Nephron (organoid): ENCODE data around the gene NHLH2.

Experiments
- H3K27ac Mint-ChIP-seq, 3 experiments: 2 replicates each; pipeline ENCODE4 v1.8.0; 2020; ENCODE audit warnings: mixed read lengths in 3 of 3, mild to moderate bottlenecking in 2 of 3, moderate library complexity in 1 of 3
- H3K27me3 Mint-ChIP-seq: 2 replicates; pipeline ENCODE4 v1.8.0; 2021; ENCODE audit warnings: low read depth, mild to moderate bottlenecking, moderate library complexity, mixed read lengths
- H3K36me3 Mint-ChIP-seq: 2 replicates; pipeline ENCODE4 v1.8.0; 2020; ENCODE audit warnings: low read depth, mixed read lengths
- H3K4me1 Mint-ChIP-seq: 2 replicates; pipeline ENCODE4 v1.8.0; 2020; ENCODE audit warnings: mixed read lengths
- H3K4me3 Mint-ChIP-seq, 3 experiments: 2 replicates each; pipeline ENCODE4 v1.8.0; 2020; ENCODE audit warnings: mild to moderate bottlenecking in 3 of 3, mixed read lengths in 3 of 3, moderate library complexity in 2 of 3
- H3K9me3 Mint-ChIP-seq: 2 replicates; pipeline ENCODE4 v1.8.0; 2020; ENCODE audit warnings: mixed read lengths
- TF ChIP-seq, protein P1 (sequence below), 3 experiments: fragments of 200-600 bp; sonication (generic); IDR thresholded peaks; one replicate each; pipeline ENCODE4 v1.5.0; 2021; ENCODE audit warnings: antibody characterized with exemption in 3 of 3; ENCODE audit not compliant: unreplicated experiment in 3 of 3

Gene NHLH2

DNA sequence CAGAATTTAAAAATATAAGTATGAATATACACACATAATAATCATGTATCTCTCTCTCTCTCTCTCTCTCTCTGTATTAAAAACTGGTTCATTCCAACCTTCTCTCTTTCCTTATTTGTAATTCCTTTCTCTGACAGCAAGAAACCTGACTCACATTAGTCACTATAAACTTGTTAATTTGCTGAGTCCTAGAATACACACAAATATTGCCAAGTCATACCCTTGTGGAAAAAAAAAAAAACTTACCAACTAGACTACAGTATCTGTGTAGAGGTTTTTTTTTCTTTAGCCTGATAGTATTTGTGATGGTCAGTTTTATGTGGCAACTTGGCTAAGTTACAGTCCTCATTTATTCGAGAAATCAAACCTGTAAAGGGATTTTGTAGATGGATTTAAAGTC lies 26.3 kb upstream of the NHLH2 start:
- Mint-ChIP-seq H3K9me3 (no peaks in the 10 kb centered on the region), H3K36me3 (no peaks in the 10 kb centered on the region), H3K27me3 (peaks cover 16% of the 10 kb centered on the region), H3K27ac (no peak overlapping the region), H3K4me3 (no peak overlapping the region), H3K4me1 (no peaks in the 10 kb centered on the region)
- TF ChIP-seq, protein P1, sequence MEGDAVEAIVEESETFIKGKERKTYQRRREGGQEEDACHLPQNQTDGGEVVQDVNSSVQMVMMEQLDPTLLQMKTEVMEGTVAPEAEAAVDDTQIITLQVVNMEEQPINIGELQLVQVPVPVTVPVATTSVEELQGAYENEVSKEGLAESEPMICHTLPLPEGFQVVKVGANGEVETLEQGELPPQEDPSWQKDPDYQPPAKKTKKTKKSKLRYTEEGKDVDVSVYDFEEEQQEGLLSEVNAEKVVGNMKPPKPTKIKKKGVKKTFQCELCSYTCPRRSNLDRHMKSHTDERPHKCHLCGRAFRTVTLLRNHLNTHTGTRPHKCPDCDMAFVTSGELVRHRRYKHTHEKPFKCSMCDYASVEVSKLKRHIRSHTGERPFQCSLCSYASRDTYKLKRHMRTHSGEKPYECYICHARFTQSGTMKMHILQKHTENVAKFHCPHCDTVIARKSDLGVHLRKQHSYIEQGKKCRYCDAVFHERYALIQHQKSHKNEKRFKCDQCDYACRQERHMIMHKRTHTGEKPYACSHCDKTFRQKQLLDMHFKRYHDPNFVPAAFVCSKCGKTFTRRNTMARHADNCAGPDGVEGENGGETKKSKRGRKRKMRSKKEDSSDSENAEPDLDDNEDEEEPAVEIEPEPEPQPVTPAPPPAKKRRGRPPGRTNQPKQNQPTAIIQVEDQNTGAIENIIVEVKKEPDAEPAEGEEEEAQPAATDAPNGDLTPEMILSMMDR (IDR thresholded peaks at IDR 0.05; ENCODE audit: unreplicated experiment in 3 of 3): no peak

DNA sequence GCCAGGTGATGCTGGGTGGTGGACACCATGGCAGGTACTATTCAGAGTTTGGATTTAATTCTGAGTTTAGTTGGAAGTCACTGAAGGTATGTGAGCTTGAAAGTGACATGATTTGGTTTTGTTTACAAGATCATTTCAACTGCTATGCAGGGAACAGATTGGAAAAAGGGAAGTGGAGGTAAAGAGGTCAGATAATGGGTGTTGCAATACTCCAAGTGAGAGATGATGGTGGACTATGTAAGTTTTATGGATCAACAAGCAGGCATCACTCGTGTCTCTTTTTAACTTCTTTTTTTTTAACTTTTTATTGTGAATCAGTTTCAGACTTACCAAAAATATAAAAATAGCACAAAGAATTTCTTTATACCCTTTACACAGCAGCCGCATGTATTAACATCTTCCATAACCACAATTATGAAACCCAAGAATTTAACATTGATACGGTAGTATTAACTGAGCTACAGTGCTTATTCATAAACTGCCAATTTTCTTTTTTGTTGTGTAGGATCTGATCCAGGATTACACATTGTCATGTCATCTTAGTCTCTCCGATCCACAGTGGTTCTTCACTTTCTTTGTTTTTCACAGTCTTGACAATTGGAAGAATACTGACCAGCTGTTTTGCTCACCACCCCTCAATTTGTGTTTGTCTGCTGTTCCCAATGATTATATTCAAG lies 24.9 kb upstream of the NHLH2 start:
- H3K4me1 Mint-ChIP-seq: no peaks in the 10 kb centered on the region
- H3K27me3 Mint-ChIP-seq: peaks cover 9% of the 10 kb centered on the region
- TF ChIP-seq, protein P1 (IDR thresholded peaks at IDR 0.05; ENCODE audit: unreplicated experiment in 3 of 3): no peak

DNA sequence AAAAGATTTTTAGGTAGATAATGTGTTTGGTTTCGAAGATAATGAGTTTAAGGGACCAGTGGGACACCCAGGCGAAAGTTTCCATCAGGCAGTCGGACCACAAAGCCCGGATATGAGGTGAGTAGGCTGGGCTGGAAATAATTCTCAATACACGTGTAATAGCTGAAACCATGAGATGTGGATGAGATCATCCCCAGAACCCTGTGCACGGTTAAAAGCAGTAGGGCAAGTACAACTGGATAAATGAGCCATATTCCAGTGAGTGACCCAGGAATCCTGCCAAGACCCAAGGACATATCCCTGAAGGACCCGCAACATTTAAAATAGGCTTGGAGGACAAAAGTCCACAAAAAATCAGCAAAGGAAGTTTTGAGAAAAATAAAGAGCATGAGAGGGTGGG lies 21.5 kb upstream of the NHLH2 start:
- TF ChIP-seq, protein P1 (IDR thresholded peaks at IDR 0.05; ENCODE audit: unreplicated experiment in 3 of 3): no peak
- Mint-ChIP-seq H3K27me3 (peaks cover 9% of the 10 kb centered on the region), H3K4me3 (no peak overlapping the region), H3K4me1 (no peaks in the 10 kb centered on the region), H3K36me3 (no peaks in the 10 kb centered on the region), H3K9me3 (no peaks in the 10 kb centered on the region), H3K27ac (no peak overlapping the region)

More for the DNA sequence above, 24.9 kb upstream of the NHLH2 start:
- Mint-ChIP-seq H3K36me3 (no peaks in the 10 kb centered on the region), H3K9me3 (no peaks in the 10 kb centered on the region), H3K27ac (no peak overlapping the region), H3K4me3 (no peak overlapping the region)

DNA sequence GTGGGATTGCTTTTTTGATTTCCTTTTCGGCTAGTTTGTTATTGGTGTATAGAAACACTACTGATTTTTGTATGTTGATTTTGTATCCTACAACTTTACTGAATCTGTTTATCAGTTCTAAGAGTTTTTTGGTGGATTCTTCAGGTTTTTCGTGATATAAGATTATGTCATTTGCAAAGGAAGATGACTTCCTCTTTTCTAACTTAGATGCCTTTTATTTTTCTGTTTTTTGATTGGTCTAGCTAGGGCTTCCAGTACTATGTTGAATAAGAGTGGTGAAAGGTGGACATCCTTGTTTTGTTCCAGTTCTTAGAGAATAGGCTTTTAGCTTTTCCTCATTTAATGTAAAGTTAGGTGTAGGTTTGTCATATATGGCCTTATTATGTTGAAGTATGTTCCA lies 13.1 kb upstream of the NHLH2 start:
- Mint-ChIP-seq H3K36me3 (no peaks in the 10 kb centered on the region), H3K27me3 (peaks cover 12% of the 10 kb centered on the region), H3K27ac (no peak overlapping the region), H3K4me3 (no peak overlapping the region), H3K9me3 (peaks cover 20% of the 10 kb centered on the region), H3K4me1 (no peaks in the 10 kb centered on the region)
- TF ChIP-seq, protein P1 (IDR thresholded peaks at IDR 0.05; ENCODE audit: unreplicated experiment in 3 of 3): no peak

DNA sequence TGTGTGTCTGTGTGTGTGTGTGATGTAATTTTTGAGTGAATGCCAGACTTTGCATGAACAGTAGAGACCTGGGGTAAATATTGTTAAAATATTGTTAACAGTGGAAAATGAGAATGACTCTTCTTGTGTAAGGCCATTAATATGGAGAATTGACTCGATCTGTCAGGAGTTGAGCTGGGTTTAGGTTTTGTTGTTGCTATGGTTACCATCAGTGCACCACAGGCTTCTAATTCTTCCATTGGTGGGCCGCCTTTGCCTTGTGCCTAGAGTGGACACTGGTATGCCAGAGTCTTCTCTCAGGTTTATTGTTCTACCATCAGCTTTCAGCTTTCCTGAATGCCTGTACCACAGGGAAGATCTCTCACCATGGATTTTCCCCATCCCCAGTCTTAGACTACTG lies 10.0 kb upstream of the NHLH2 start:
- peaks cover 18% of the 10 kb centered on the region for H3K27me3 Mint-ChIP-seq
- no peak overlapping the region for H3K4me3 Mint-ChIP-seq
- TF ChIP-seq, protein P1 (IDR thresholded peaks at IDR 0.05; ENCODE audit: unreplicated experiment in 3 of 3): no peak
- H3K36me3 Mint-ChIP-seq: no peaks in the 10 kb centered on the region
- H3K4me1 Mint-ChIP-seq: no peaks in the 10 kb centered on the region
- H3K9me3 Mint-ChIP-seq: peaks cover 20% of the 10 kb centered on the region
- no peak overlapping the region for H3K27ac Mint-ChIP-seq

DNA sequence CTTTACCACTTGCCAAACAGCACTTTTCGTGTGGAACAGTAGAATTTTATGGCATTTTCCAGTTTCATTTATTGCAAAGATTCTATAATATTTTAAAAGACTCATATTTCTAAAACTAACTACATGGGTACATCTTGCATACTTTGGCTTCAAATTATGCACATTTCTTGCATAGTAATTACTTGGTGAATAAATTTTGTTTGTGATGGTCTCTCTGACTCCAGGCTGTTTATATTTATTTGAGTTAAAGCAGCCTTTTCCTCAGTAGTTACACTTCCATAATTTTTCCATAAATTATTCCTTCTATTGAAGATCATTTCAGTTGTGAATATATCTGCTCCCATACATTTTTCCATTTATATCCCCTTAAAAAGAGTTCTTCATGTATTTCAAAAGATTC lies 6.9 kb upstream of the NHLH2 start:
- no peaks in the 10 kb centered on the region for H3K36me3 Mint-ChIP-seq
- H3K9me3 Mint-ChIP-seq: peaks cover 16% of the 10 kb centered on the region
- TF ChIP-seq, protein P1 (IDR thresholded peaks at IDR 0.05; ENCODE audit: unreplicated experiment in 3 of 3): no peak
- H3K4me3 Mint-ChIP-seq: no peak overlapping the region
- no peak overlapping the region for H3K27ac Mint-ChIP-seq
- H3K27me3 Mint-ChIP-seq: peaks cover 35% of the 10 kb centered on the region
- no peaks in the 10 kb centered on the region for H3K4me1 Mint-ChIP-seq
